WTC11 (cell line): ENCODE results near the gene STAC2.

ENCODE experiments used
- ATF3 ChIP-seq: sonication (generic); formaldehyde crosslinking; conservative IDR thresholded peaks from 2 replicates; pipeline ENCODE4 v1.8.1; 2022; ENCODE audit warnings: mild to moderate bottlenecking, missing genetic modification reagents
- ESRRA ChIP-seq: sonication (generic); formaldehyde crosslinking; IDR thresholded peaks from 2 replicates; pipeline ENCODE4 v1.8.1; 2022; ENCODE audit warnings: mild to moderate bottlenecking, missing genetic modification reagents, borderline replicate concordance
- FOXP4 ChIP-seq: sonication (generic); formaldehyde crosslinking; IDR thresholded peaks from 2 replicates; pipeline ENCODE4 v1.8.0; 2022; ENCODE audit warnings: mild to moderate bottlenecking, missing genetic modification reagents
- SMAD3 ChIP-seq: sonication (generic); formaldehyde crosslinking; IDR thresholded peaks from 2 replicates; pipeline ENCODE4 v1.8.0; 2022; ENCODE audit warnings: missing genetic modification reagents, mild to moderate bottlenecking, borderline replicate concordance
- SP1 ChIP-seq: sonication (generic); formaldehyde crosslinking; conservative IDR thresholded peaks from 2 replicates; pipeline ENCODE4 v1.8.1; 2022; ENCODE audit warnings: missing genetic modification reagents
- USF2 ChIP-seq: sonication (generic); formaldehyde crosslinking; IDR thresholded peaks from 2 replicates; pipeline ENCODE4 v1.8.1; 2023; ENCODE audit warnings: mild to moderate bottlenecking, missing genetic modification reagents, moderate library complexity
- TF ChIP-seq, protein P1 (sequence below): fragments of 200-600 bp; IDR thresholded peaks from 2 replicates; pipeline ENCODE4 v1.8.0; 2022; ENCODE audit warnings: antibody characterized with exemption
- TF ChIP-seq, protein P2 (sequence below): sonication (generic); formaldehyde crosslinking; IDR thresholded peaks from 2 replicates; pipeline ENCODE4 v1.8.0; 2022; ENCODE audit warnings: mild to moderate bottlenecking, missing genetic modification reagents
- TF ChIP-seq, protein P3 (sequence below): sonication (generic); formaldehyde crosslinking; IDR thresholded peaks from 2 replicates; pipeline ENCODE4 v1.8.1; 2022; ENCODE audit warnings: low read depth, missing genetic modification reagents, borderline replicate concordance
- TF ChIP-seq, protein P4 (sequence below): sonication (generic); formaldehyde crosslinking; conservative IDR thresholded peaks from 2 replicates; pipeline ENCODE4 v1.8.1; 2023; ENCODE audit warnings: mild to moderate bottlenecking, low read depth, missing genetic modification reagents, moderate library complexity

- TF ChIP-seq, protein P1, sequence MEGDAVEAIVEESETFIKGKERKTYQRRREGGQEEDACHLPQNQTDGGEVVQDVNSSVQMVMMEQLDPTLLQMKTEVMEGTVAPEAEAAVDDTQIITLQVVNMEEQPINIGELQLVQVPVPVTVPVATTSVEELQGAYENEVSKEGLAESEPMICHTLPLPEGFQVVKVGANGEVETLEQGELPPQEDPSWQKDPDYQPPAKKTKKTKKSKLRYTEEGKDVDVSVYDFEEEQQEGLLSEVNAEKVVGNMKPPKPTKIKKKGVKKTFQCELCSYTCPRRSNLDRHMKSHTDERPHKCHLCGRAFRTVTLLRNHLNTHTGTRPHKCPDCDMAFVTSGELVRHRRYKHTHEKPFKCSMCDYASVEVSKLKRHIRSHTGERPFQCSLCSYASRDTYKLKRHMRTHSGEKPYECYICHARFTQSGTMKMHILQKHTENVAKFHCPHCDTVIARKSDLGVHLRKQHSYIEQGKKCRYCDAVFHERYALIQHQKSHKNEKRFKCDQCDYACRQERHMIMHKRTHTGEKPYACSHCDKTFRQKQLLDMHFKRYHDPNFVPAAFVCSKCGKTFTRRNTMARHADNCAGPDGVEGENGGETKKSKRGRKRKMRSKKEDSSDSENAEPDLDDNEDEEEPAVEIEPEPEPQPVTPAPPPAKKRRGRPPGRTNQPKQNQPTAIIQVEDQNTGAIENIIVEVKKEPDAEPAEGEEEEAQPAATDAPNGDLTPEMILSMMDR: no peak
- TF ChIP-seq, protein P2, sequence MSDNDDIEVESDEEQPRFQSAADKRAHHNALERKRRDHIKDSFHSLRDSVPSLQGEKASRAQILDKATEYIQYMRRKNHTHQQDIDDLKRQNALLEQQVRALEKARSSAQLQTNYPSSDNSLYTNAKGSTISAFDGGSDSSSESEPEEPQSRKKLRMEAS: no peak
- no peak for TF ChIP-seq ESRRA (CRISPR knock-in tag)
- no peak for TF ChIP-seq FOXP4 (CRISPR knock-in tag)
- no peak for TF ChIP-seq SMAD3 (CRISPR knock-in tag)
- TF ChIP-seq SP1 (CRISPR knock-in tag): no peak
- no peak for TF ChIP-seq ATF3 (CRISPR knock-in tag)
- TF ChIP-seq, protein P3, sequence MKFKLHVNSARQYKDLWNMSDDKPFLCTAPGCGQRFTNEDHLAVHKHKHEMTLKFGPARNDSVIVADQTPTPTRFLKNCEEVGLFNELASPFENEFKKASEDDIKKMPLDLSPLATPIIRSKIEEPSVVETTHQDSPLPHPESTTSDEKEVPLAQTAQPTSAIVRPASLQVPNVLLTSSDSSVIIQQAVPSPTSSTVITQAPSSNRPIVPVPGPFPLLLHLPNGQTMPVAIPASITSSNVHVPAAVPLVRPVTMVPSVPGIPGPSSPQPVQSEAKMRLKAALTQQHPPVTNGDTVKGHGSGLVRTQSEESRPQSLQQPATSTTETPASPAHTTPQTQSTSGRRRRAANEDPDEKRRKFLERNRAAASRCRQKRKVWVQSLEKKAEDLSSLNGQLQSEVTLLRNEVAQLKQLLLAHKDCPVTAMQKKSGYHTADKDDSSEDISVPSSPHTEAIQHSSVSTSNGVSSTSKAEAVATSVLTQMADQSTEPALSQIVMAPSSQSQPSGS (CRISPR knock-in tag): no peak
- no peak for TF ChIP-seq USF2
- TF ChIP-seq, protein P4, sequence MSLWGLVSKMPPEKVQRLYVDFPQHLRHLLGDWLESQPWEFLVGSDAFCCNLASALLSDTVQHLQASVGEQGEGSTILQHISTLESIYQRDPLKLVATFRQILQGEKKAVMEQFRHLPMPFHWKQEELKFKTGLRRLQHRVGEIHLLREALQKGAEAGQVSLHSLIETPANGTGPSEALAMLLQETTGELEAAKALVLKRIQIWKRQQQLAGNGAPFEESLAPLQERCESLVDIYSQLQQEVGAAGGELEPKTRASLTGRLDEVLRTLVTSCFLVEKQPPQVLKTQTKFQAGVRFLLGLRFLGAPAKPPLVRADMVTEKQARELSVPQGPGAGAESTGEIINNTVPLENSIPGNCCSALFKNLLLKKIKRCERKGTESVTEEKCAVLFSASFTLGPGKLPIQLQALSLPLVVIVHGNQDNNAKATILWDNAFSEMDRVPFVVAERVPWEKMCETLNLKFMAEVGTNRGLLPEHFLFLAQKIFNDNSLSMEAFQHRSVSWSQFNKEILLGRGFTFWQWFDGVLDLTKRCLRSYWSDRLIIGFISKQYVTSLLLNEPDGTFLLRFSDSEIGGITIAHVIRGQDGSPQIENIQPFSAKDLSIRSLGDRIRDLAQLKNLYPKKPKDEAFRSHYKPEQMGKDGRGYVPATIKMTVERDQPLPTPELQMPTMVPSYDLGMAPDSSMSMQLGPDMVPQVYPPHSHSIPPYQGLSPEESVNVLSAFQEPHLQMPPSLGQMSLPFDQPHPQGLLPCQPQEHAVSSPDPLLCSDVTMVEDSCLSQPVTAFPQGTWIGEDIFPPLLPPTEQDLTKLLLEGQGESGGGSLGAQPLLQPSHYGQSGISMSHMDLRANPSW: no peak
Measured at GRCh38 chr17:39169101-39169500, 56.6 kb downstream of the STAC2 start.
